ENCODE results near the gene DOCK9.

The DOCK9 gene

DNA sequence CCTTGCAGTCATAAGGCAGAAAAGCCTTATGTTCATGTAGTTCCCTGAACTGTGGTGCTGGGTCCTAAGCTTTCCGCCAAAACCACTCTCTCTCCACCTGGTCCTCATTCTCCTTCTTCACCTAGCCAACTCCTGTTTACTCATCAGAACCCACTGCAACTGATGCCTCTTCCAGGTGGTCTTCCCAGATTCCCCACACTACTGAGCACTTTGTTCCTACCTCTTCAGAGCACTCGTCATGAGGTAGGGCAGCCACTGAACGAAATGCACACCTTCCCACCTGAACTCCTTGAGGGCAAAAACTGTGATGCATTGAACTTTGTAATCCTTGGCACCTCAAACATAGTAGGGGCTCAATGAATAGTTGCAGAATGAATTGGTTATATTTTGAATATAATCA, 100.4 kb downstream of the DOCK9 start:
- Histone ChIP-seq H3K27ac (ENCODE audit: low read length) (no peak overlapping the region), H3K4me2 (ENCODE audit: low read depth, low read length) (no peak overlapping the region), H3K79me2 (ENCODE audit: low read length) (no peaks in the 10 kb centered on the region), H3K9ac (ENCODE audit: low read length) (no peak overlapping the region), H3F3A (ENCODE audit: insufficient read depth, low read length) (no peaks in the 10 kb centered on the region), H3K9me3 (replicated peaks; ENCODE audit: insufficient read depth, low read length) (no peaks in the 10 kb centered on the region), H3K4me3 (ENCODE audit: low read length) (no peak overlapping the region), H3K9me2 (replicated peaks; ENCODE audit: insufficient read depth, low read length) (no peaks in the 10 kb centered on the region), H3K27me3 (replicated peaks; ENCODE audit: insufficient read depth, low read length) (no peaks in the 10 kb centered on the region), H2AFZ (ENCODE audit: low read length) (no peak overlapping the region), H3K36me3 (replicated peaks; ENCODE audit: insufficient read depth, low read length) (no peaks in the 10 kb centered on the region), H3K4me1 (ENCODE audit: low read length) (peaks cover 15% of the 10 kb centered on the region), H4K20me1 (ENCODE audit: insufficient read depth, low read length) (no peaks in the 10 kb centered on the region)
- no peak for TF ChIP-seq EZH2phosphoT487 (IDR thresholded peaks at IDR 0.05; ENCODE audit: low read length)
- TF ChIP-seq, protein P1, sequence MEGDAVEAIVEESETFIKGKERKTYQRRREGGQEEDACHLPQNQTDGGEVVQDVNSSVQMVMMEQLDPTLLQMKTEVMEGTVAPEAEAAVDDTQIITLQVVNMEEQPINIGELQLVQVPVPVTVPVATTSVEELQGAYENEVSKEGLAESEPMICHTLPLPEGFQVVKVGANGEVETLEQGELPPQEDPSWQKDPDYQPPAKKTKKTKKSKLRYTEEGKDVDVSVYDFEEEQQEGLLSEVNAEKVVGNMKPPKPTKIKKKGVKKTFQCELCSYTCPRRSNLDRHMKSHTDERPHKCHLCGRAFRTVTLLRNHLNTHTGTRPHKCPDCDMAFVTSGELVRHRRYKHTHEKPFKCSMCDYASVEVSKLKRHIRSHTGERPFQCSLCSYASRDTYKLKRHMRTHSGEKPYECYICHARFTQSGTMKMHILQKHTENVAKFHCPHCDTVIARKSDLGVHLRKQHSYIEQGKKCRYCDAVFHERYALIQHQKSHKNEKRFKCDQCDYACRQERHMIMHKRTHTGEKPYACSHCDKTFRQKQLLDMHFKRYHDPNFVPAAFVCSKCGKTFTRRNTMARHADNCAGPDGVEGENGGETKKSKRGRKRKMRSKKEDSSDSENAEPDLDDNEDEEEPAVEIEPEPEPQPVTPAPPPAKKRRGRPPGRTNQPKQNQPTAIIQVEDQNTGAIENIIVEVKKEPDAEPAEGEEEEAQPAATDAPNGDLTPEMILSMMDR (IDR thresholded peaks at IDR 0.05; ENCODE audit: low read length): no peak
- TF ChIP-seq EZH2 (optimal IDR thresholded peaks at IDR 0.05; ENCODE audit: low read depth, low read length): no peak
- DNase-seq: no peak

DNA sequence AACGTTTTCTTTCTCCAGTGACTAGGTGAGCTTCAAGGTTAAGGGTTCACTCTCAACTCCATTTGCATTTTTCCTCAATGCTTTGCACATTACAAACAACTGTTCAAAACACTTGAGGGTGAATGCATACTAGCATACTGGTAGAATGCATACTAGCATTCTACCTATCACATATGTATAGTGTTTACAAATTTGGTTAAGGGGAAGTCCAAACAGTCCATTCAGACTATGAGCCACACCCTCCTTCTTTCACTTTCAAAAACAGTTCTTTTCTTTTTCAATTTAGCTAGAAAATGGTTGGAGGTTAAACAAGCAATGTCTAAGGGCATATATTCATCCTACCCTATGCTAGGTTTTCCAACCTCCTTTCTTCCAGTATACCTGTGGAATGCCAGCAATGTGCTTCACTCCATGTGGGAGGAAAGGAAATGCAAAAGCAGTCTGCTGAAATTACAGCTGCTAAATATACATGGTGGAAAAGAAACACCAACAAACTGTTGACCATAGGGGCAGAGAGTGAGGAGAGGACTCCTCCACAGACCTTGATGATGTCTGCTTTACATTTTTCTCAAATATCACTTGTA, 102.6 kb downstream of the DOCK9 start:
- H3K9me2 ChIP-seq (replicated peaks; ENCODE audit: insufficient read depth, low read length): no peaks in the 10 kb centered on the region
- H3K4me3 ChIP-seq (ENCODE audit: low read length): peak overlapping the region; percentile 6; the same call in 1 of the 2 replicates
- no peaks in the 10 kb centered on the region for H3K9me3 ChIP-seq (replicated peaks; ENCODE audit: insufficient read depth, low read length)
- H3K27me3 ChIP-seq (replicated peaks; ENCODE audit: insufficient read depth, low read length): no peaks in the 10 kb centered on the region
- peaks cover 15% of the 10 kb centered on the region for H3K4me1 ChIP-seq (ENCODE audit: low read length)
- no peaks in the 10 kb centered on the region for H3K79me2 ChIP-seq (ENCODE audit: low read length)
- H3K9ac ChIP-seq (ENCODE audit: low read length): no peak overlapping the region
- no peaks in the 10 kb centered on the region for H4K20me1 ChIP-seq (ENCODE audit: insufficient read depth, low read length)
- H2AFZ ChIP-seq (ENCODE audit: low read length): no peak overlapping the region
- H3K27ac ChIP-seq (ENCODE audit: low read length): peak overlapping the region; percentile 13; the same call in 1 of the 2 replicates
- peak overlapping the region; percentile 59 for H3K4me2 ChIP-seq (ENCODE audit: low read depth, low read length)
- no peak for TF ChIP-seq EZH2phosphoT487 (IDR thresholded peaks at IDR 0.05; ENCODE audit: low read length)
- no peak for TF ChIP-seq EZH2 (optimal IDR thresholded peaks at IDR 0.05; ENCODE audit: low read depth, low read length)
- TF ChIP-seq, protein P1 (IDR thresholded peaks at IDR 0.05; ENCODE audit: low read length): no peak
- no peaks in the 10 kb centered on the region for H3F3A ChIP-seq (ENCODE audit: insufficient read depth, low read length)
- H3K36me3 ChIP-seq (replicated peaks; ENCODE audit: insufficient read depth, low read length): no peaks in the 10 kb centered on the region
- peak; percentile 51 for DNase-seq

DNA sequence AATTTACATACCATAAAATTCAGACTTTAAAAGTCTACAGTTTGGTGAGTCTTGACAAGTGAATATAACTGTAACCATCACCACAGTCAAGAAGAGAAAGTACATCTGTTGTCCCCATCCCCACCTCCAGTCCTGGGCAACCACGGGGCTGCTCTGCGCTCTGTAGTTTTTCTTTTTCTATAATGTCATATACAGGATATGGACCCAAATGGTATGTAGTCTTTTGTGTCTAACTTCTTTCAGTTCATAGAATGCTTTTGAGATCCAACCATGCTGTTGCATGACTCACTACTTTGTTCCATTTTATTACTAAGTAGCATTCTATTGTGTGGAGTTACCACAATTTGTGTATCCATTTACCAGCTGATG, 103.9 kb downstream of the DOCK9 start:
- no peak overlapping the region for H3K27ac ChIP-seq (ENCODE audit: low read length)
- no peaks in the 10 kb centered on the region for H3K36me3 ChIP-seq (replicated peaks; ENCODE audit: insufficient read depth, low read length)
- H3K27me3 ChIP-seq (replicated peaks; ENCODE audit: insufficient read depth, low read length): no peaks in the 10 kb centered on the region
- H3F3A ChIP-seq (ENCODE audit: insufficient read depth, low read length): no peaks in the 10 kb centered on the region
- TF ChIP-seq EZH2 (optimal IDR thresholded peaks at IDR 0.05; ENCODE audit: low read depth, low read length): no peak
- TF ChIP-seq EZH2phosphoT487 (IDR thresholded peaks at IDR 0.05; ENCODE audit: low read length): no peak
- TF ChIP-seq, protein P1 (IDR thresholded peaks at IDR 0.05; ENCODE audit: low read length): no peak
- H3K4me2 ChIP-seq (ENCODE audit: low read depth, low read length): no peak overlapping the region
- no peaks in the 10 kb centered on the region for H3K79me2 ChIP-seq (ENCODE audit: low read length)
- H4K20me1 ChIP-seq (ENCODE audit: insufficient read depth, low read length): no peaks in the 10 kb centered on the region
- no peaks in the 10 kb centered on the region for H3K9me2 ChIP-seq (replicated peaks; ENCODE audit: insufficient read depth, low read length)
- H3K9me3 ChIP-seq (replicated peaks; ENCODE audit: insufficient read depth, low read length): no peaks in the 10 kb centered on the region
- H3K9ac ChIP-seq (ENCODE audit: low read length): no peak overlapping the region
- no peak overlapping the region for H2AFZ ChIP-seq (ENCODE audit: low read length)
- H3K4me1 ChIP-seq (ENCODE audit: low read length): peaks cover 15% of the 10 kb centered on the region
- H3K4me3 ChIP-seq (ENCODE audit: low read length): no peak overlapping the region
- DNase-seq: no peak
